ENCODE data around the gene PPP1R9B.

The PPP1R9B gene

GRCh38 chr17:50167371-50167770 lies 16.9 kb upstream of the PPP1R9B start:
- H3K4me3 ChIP-seq (ENCODE audit: low read length in 2 of 2), result no peak overlapping the region
- H4K91ac ChIP-seq (ENCODE audit: low read depth, low read length, poor library complexity), result no peak overlapping the region
- no CpG with 5 or more reads among the region's 19 CpGs for WGBS, 2 donors (ENCODE audit: extremely low coverage in 2 of 2, insufficient read length in 2 of 2, insufficient replicate concordance in 1 of 2)
- no peaks in the 10 kb centered on the region for H3K36me3 ChIP-seq (replicated peaks in 1 of 2; ENCODE audit: control insufficient read depth in 2 of 2, insufficient read depth in 2 of 2, low read length in 2 of 2)
- no peak overlapping the region for H3K4ac ChIP-seq (ENCODE audit: low read length)
- H3K18ac ChIP-seq (ENCODE audit: low read length), result peak overlapping the region; percentile 74
- no peak overlapping the region for H3K9ac ChIP-seq (ENCODE audit: low read depth, low read length, poor library complexity)
- H2AK5ac ChIP-seq (ENCODE audit: low read depth, low read length), result peak overlapping the region; percentile 82
- H3K14ac ChIP-seq (ENCODE audit: low read length), result peak overlapping the region; percentile 47
- no peak for DNase-seq (ENCODE audit: low spot score)
- no peak overlapping the region for H3K23ac ChIP-seq (ENCODE audit: low read depth, low read length, poor library complexity)
- H2BK120ac ChIP-seq (ENCODE audit: low read depth, low read length), result no peak overlapping the region
- peak overlapping the region; percentile 61 for H2BK15ac ChIP-seq (ENCODE audit: low read length)
- H2AFZ ChIP-seq (ENCODE audit: low read length), result no peak overlapping the region
- no peaks in the 10 kb centered on the region for H3K79me1 ChIP-seq (ENCODE audit: low read depth, low read length)
- H3K27me3 ChIP-seq (ENCODE audit: control insufficient read depth in 3 of 3, insufficient read depth in 3 of 3, low read depth in 1 of 3, low read length in 3 of 3), result peaks cover 0 to 6% (median 0%) of the 10 kb centered on the region in 3 experiments
- peaks cover 0 to 2% of the 10 kb centered on the region in 2 donors for H3K4me1 ChIP-seq (ENCODE audit: control insufficient read depth in 2 of 2, insufficient read depth in 1 of 2, low read depth in 1 of 2, low read length in 2 of 2)
- no peak overlapping the region for H4K8ac ChIP-seq (ENCODE audit: low read depth, low read length)
- no peaks in the 10 kb centered on the region for H3K9me3 ChIP-seq (replicated peaks in 1 of 2; ENCODE audit: control insufficient read depth in 2 of 2, insufficient read depth in 1 of 2, low read depth in 1 of 2, low read length in 2 of 2)
- no peak overlapping the region for H3K4me2 ChIP-seq (ENCODE audit: insufficient read depth, low read length, poor library complexity, severe bottlenecking)
- H2BK5ac ChIP-seq (ENCODE audit: low read length), result no peak overlapping the region
- no peak overlapping the region for H3K27ac ChIP-seq (replicated peaks; ENCODE audit: low read length)
- H2BK12ac ChIP-seq (ENCODE audit: low read length), result peak overlapping the region; percentile 79

- Histone ChIP-seq H3K9me3 (replicated peaks in 1 of 2; ENCODE audit: control insufficient read depth in 2 of 2, insufficient read depth in 1 of 2, low read depth in 1 of 2, low read length in 2 of 2) (no peaks in the 10 kb centered on the region), H3K23ac (ENCODE audit: low read depth, low read length, poor library complexity) (no peak overlapping the region), H3K36me3 (replicated peaks in 1 of 2; ENCODE audit: control insufficient read depth in 2 of 2, insufficient read depth in 2 of 2, low read length in 2 of 2) (no peaks in the 10 kb centered on the region), H4K8ac (ENCODE audit: low read depth, low read length) (no peak overlapping the region), H2BK5ac (ENCODE audit: low read length) (peak overlapping the region; percentile 10), H4K91ac (ENCODE audit: low read depth, low read length, poor library complexity) (no peak overlapping the region), H2AK5ac (ENCODE audit: low read depth, low read length) (no peak overlapping the region), H3K4me1 (ENCODE audit: control insufficient read depth in 2 of 2, insufficient read depth in 1 of 2, low read depth in 1 of 2, low read length in 2 of 2) (peaks cover 5 to 7% of the 10 kb centered on the region in 2 donors), H3K27me3 (ENCODE audit: control insufficient read depth in 3 of 3, insufficient read depth in 3 of 3, low read depth in 1 of 3, low read length in 3 of 3) (peaks cover 0 to 6% (median 0%) of the 10 kb centered on the region in 3 experiments), H3K27ac (replicated peaks; ENCODE audit: low read length) (no peak overlapping the region), H3K14ac (ENCODE audit: low read length) (no peak overlapping the region), H3K9ac (ENCODE audit: low read depth, low read length, poor library complexity) (no peak overlapping the region), H3K79me1 (ENCODE audit: low read depth, low read length) (no peaks in the 10 kb centered on the region), H2BK15ac (ENCODE audit: low read length) (peak overlapping the region; percentile 61), H2AFZ (ENCODE audit: low read length) (peak overlapping the region; percentile 57), H3K4me3 (ENCODE audit: low read length in 2 of 2) (no peak overlapping the region), H3K18ac (ENCODE audit: low read length) (peak overlapping the region; percentile 65), H2BK12ac (ENCODE audit: low read length) (peak overlapping the region; percentile 96), H2BK120ac (ENCODE audit: low read depth, low read length) (peak overlapping the region; percentile 0), H3K4me2 (ENCODE audit: insufficient read depth, low read length, poor library complexity, severe bottlenecking) (no peak overlapping the region), H3K4ac (ENCODE audit: low read length) (no peak overlapping the region)
- no peak for DNase-seq (ENCODE audit: low spot score)
- WGBS, 2 donors (ENCODE audit: extremely low coverage in 2 of 2, insufficient read length in 2 of 2, insufficient replicate concordance in 1 of 2), result 97% methylated on average over 3 of the region's 7 CpGs; no CpG with 5 or more reads in 1 of the 2 donors
Measured at GRCh38 chr17:50166518-50167181, 16.2 kb upstream of the PPP1R9B start.

GRCh38 chr17:50165867-50166517 lies 15.5 kb upstream of the PPP1R9B start, which contains the start of gene SGCA:
Gene SGCA (plus strand): TSS chr17:50166005. CDS start chr17:50166041, 36 bp downstream.
- Histone ChIP-seq H3K27me3 (ENCODE audit: control insufficient read depth in 3 of 3, insufficient read depth in 3 of 3, low read depth in 1 of 3, low read length in 3 of 3) (peaks cover 0 to 6% (median 0%) of the 10 kb centered on the region in 3 experiments), H2AFZ (ENCODE audit: low read length) (peak within 1 kb of the TSS; percentile 57), H2BK5ac (ENCODE audit: low read length) (peak within 1 kb of the TSS; percentile 10), H4K91ac (ENCODE audit: low read depth, low read length, poor library complexity) (no peak within 1 kb of the TSS), H2BK12ac (ENCODE audit: low read length) (peak within 1 kb of the TSS; percentile 96), H2AK5ac (ENCODE audit: low read depth, low read length) (peak within 1 kb of the TSS; percentile 15), H3K18ac (ENCODE audit: low read length) (peak within 1 kb of the TSS; percentile 65), H3K9ac (ENCODE audit: low read depth, low read length, poor library complexity) (peak within 1 kb of the TSS; percentile 17), H3K27ac (replicated peaks; ENCODE audit: low read length) (no peak within 1 kb of the TSS), H2BK15ac (ENCODE audit: low read length) (peak within 1 kb of the TSS; percentile 41), H3K9me3 (replicated peaks in 1 of 2; ENCODE audit: control insufficient read depth in 2 of 2, insufficient read depth in 1 of 2, low read depth in 1 of 2, low read length in 2 of 2) (no peaks in the 10 kb centered on the region), H3K14ac (ENCODE audit: low read length) (no peak within 1 kb of the TSS), H3K23ac (ENCODE audit: low read depth, low read length, poor library complexity) (no peak within 1 kb of the TSS), H3K36me3 (replicated peaks in 1 of 2; ENCODE audit: control insufficient read depth in 2 of 2, insufficient read depth in 2 of 2, low read length in 2 of 2) (no peaks in the 10 kb centered on the region), H3K4me2 (ENCODE audit: insufficient read depth, low read length, poor library complexity, severe bottlenecking) (no peak within 1 kb of the TSS), H3K4me3 (ENCODE audit: low read length in 2 of 2) (no peak within 1 kb of the TSS), H3K4me1 (ENCODE audit: control insufficient read depth in 2 of 2, insufficient read depth in 1 of 2, low read depth in 1 of 2, low read length in 2 of 2) (peaks cover 6 to 7% of the 10 kb centered on the region in 2 donors), H3K79me1 (ENCODE audit: low read depth, low read length) (no peaks in the 10 kb centered on the region), H3K4ac (ENCODE audit: low read length) (no peak within 1 kb of the TSS), H4K8ac (ENCODE audit: low read depth, low read length) (peak within 1 kb of the TSS; percentile 68), H2BK120ac (ENCODE audit: low read depth, low read length) (peak within 1 kb of the TSS; percentile 0)
- DNase-seq (ENCODE audit: low spot score), result no peak
- WGBS, 2 donors (ENCODE audit: extremely low coverage in 2 of 2, insufficient read length in 2 of 2, insufficient replicate concordance in 1 of 2), result no CpG with 5 or more reads among the region's 15 CpGs

GRCh38 chr17:50165466-50165865 lies 15.0 kb upstream of the PPP1R9B start:
- H3K4ac ChIP-seq (ENCODE audit: low read length), result no peak overlapping the region
- H3K4me2 ChIP-seq (ENCODE audit: insufficient read depth, low read length, poor library complexity, severe bottlenecking), result no peak overlapping the region
- DNase-seq (ENCODE audit: low spot score), result no peak
- H4K8ac ChIP-seq (ENCODE audit: low read depth, low read length), result no peak overlapping the region
- H3K27me3 ChIP-seq (ENCODE audit: control insufficient read depth in 3 of 3, insufficient read depth in 3 of 3, low read depth in 1 of 3, low read length in 3 of 3), result peaks cover 0 to 6% (median 0%) of the 10 kb centered on the region in 3 experiments
- H3K4me3 ChIP-seq (ENCODE audit: low read length in 2 of 2), result no peak overlapping the region
- H2BK5ac ChIP-seq (ENCODE audit: low read length), result no peak overlapping the region
- no peaks in the 10 kb centered on the region for H3K36me3 ChIP-seq (replicated peaks in 1 of 2; ENCODE audit: control insufficient read depth in 2 of 2, insufficient read depth in 2 of 2, low read length in 2 of 2)
- no peaks in the 10 kb centered on the region for H3K9me3 ChIP-seq (replicated peaks in 1 of 2; ENCODE audit: control insufficient read depth in 2 of 2, insufficient read depth in 1 of 2, low read depth in 1 of 2, low read length in 2 of 2)
- H2AK5ac ChIP-seq (ENCODE audit: low read depth, low read length), result peak overlapping the region; percentile 5
- peak overlapping the region; percentile 41 for H2BK15ac ChIP-seq (ENCODE audit: low read length)
- H3K14ac ChIP-seq (ENCODE audit: low read length), result no peak overlapping the region
- H3K4me1 ChIP-seq (ENCODE audit: control insufficient read depth in 2 of 2, insufficient read depth in 1 of 2, low read depth in 1 of 2, low read length in 2 of 2), result peaks cover 9 to 11% of the 10 kb centered on the region in 2 donors
- H4K91ac ChIP-seq (ENCODE audit: low read depth, low read length, poor library complexity), result no peak overlapping the region
- H2AFZ ChIP-seq (ENCODE audit: low read length), result peak overlapping the region; percentile 57
- H2BK12ac ChIP-seq (ENCODE audit: low read length), result no peak overlapping the region
- no peak overlapping the region for H3K27ac ChIP-seq (replicated peaks; ENCODE audit: low read length)
- no peak overlapping the region for H2BK120ac ChIP-seq (ENCODE audit: low read depth, low read length)
- H3K18ac ChIP-seq (ENCODE audit: low read length), result no peak overlapping the region
- WGBS, 2 donors (ENCODE audit: extremely low coverage in 2 of 2, insufficient read length in 2 of 2, insufficient replicate concordance in 1 of 2), result no CpG with 5 or more reads among the region's 3 CpGs
- no peaks in the 10 kb centered on the region for H3K79me1 ChIP-seq (ENCODE audit: low read depth, low read length)
- no peak overlapping the region for H3K23ac ChIP-seq (ENCODE audit: low read depth, low read length, poor library complexity)
- H3K9ac ChIP-seq (ENCODE audit: low read depth, low read length, poor library complexity), result peak overlapping the region; percentile 17

Measured in neuronal stem cell (in vitro differentiated cells).